Measurements from ENCODE around the gene SLC44A4. TPM values are rescaled to one million over a fixed set of nuclear protein-coding genes. Genes with fewer than 3 reads are reported as not detected.

The SLC44A4 gene
- total and polyA plus RNA-seq, 9 of the 15 experiments (the other 6 are each of a cell fraction or from before 2014, with no cell fraction given), result 7.9 to 18.6 (median 11.2) TPM

GRCh38 chr6:31900917-31901414, 22.2 kb upstream of the SLC44A4 start:
- BruUV-seq (replicated peaks), result no TSS peak
- no peak for FAIRE-seq
- CTCF ChIA-PET (ENCODE audit: low intra/inter-chr PET ratio), result no interaction called here
- TF ChIP-seq ZEB2 (IDR thresholded peaks at IDR 0.05), result no peak
- TF ChIP-seq CTBP1 (IDR thresholded peaks at IDR 0.05; ENCODE audit: borderline replicate concordance), result peak; percentile 12; the same call in 1 of the 2 replicates
- no peak for TF ChIP-seq ARID3B (CRISPR knock-in tag; IDR thresholded peaks at IDR 0.05; ENCODE audit: borderline replicate concordance)
- TF ChIP-seq ZNF274 (IDR thresholded peaks at IDR 0.05; ENCODE audit: borderline replicate concordance, low read depth, low read length), result no peak
- TF ChIP-seq ZNF175 (CRISPR knock-in tag; IDR thresholded peaks at IDR 0.05; ENCODE audit: low read depth), result no peak
- TF ChIP-seq ARNT (IDR thresholded peaks at IDR 0.05), result no peak
- no peak for TF ChIP-seq CBX5 (IDR thresholded peaks at IDR 0.05; ENCODE audit: borderline replicate concordance, low read depth)
- TF ChIP-seq MNT (conservative IDR thresholded peaks at IDR 0.05), result 0 out of 4 replicates have a peak, but pooled peaks of 1 of the 2 experiments have one; percentile 54
- TF ChIP-seq CBX3 (IDR thresholded peaks at IDR 0.05; ENCODE audit: borderline replicate concordance in 1 of 2, low read length in 2 of 2), result peak in 1 of 2 experiments; percentile 18; a peak in 1 of 3 replicates
- no peak for TF ChIP-seq SAFB (IDR thresholded peaks at IDR 0.05; ENCODE audit: borderline replicate concordance, low read depth, low read length)
- TF ChIP-seq FOSL1 (tag; conservative IDR thresholded peaks at IDR 0.05), result no peak
- TF ChIP-seq ELF2 (CRISPR knock-in tag; IDR thresholded peaks at IDR 0.05), result no peak
- peak; percentile 33; the same call in 1 of the 2 replicates for TF ChIP-seq FOXK1 (CRISPR knock-in tag; IDR thresholded peaks at IDR 0.05; ENCODE audit: borderline replicate concordance)
- TF ChIP-seq ZNF174 (CRISPR knock-in tag; IDR thresholded peaks at IDR 0.05), result no peak
- no peak for TF ChIP-seq HDAC6 (IDR thresholded peaks at IDR 0.05; ENCODE audit: low read depth, low read length)
- TF ChIP-seq POLR2G (IDR thresholded peaks at IDR 0.05; ENCODE audit: low read depth, low read length), result peak; percentile 0; the same call in 1 of the 2 replicates
- peak; percentile 65; the same call in 1 of the 2 replicates for TF ChIP-seq DMBX1 (CRISPR knock-in tag; IDR thresholded peaks at IDR 0.05; ENCODE audit: borderline replicate concordance)
- TF ChIP-seq XRCC5 (IDR thresholded peaks at IDR 0.05; ENCODE audit: low read depth, low read length), result 0 out of 2 replicates have a peak, but pooled peaks have one; percentile 23
- no peak for TF ChIP-seq TRIM28 (IDR thresholded peaks at IDR 0.05)
- TF ChIP-seq ZNF644 (tag; IDR thresholded peaks at IDR 0.05; ENCODE audit: low read depth), result no peak
- 0 out of 2 replicates have a peak, but pooled peaks have one; percentile 15 for TF ChIP-seq DPF2 (IDR thresholded peaks at IDR 0.05)
- TF ChIP-seq ZNF436 (CRISPR knock-in tag; IDR thresholded peaks at IDR 0.05), result no peak

More at GRCh38 chr6:31900917-31901414, 22.2 kb upstream of the SLC44A4 start:
- peak overlapping the region; percentile 41; the same call in 1 of the 2 replicates for H2AFZ ChIP-seq (ENCODE audit: low read depth, low read length)
- no peaks in the 10 kb centered on the region for H3K9me3 ChIP-seq (replicated peaks; ENCODE audit: control insufficient read depth, insufficient read depth, low read depth, low read length)
- H3K36me3 ChIP-seq (ENCODE audit: control insufficient read depth, insufficient read depth, low read length), result peaks cover 16% of the 10 kb centered on the region; the same call in 1 of the 3 replicates
- peak overlapping the region; percentile 72 to 90 for H3K9ac ChIP-seq (ENCODE audit: insufficient read depth in 1 of 2, low read depth in 2 of 2, low read length in 2 of 2)
- DNase-seq (ENCODE audit: extremely low read depth in 1 of 4, low spot score in 3 of 4) (peak in 1 of 4 experiments; percentile 51), ATAC-seq (no peak)
- peak overlapping the region; percentile 84 for H3K27ac ChIP-seq (ENCODE audit: extremely low read depth, low read depth, low read length)
- H3K4me1 ChIP-seq (replicated peaks in 1 of 2; ENCODE audit: control insufficient read depth in 2 of 2, insufficient read depth in 2 of 2, low read length in 2 of 2), result peaks cover 36 to 43% of the 10 kb centered on the region in 2 experiments; a peak in 4 of 5 replicates
- in situ Hi-C loops (cut with MboI) (no loop called here), intact Hi-C loops (cut with micrococcal nuclease) (loop anchor here (1.0 to 10.0 kb wide), 4 partner anchors 46 to 294 kb away; partner anchors contain the start of genes CFB, GPSM3 and PBX2)
- POLR2A ChIA-PET, result interaction anchor here (0.6 to 1.5 kb wide), 3 partner anchors 10 to 74 kb away, joined by 3 to 4 read pairs (median 3); partner anchors contain the start of gene HSPA1B
- peak overlapping the region; percentile 75 for H3K4me3 ChIP-seq
- H3K4me2 ChIP-seq (ENCODE audit: insufficient read depth, low read length), result peak overlapping the region; percentile 93
- H3K79me2 ChIP-seq (ENCODE audit: control insufficient read depth, insufficient read depth, low read length), result peaks cover 49% of the 10 kb centered on the region
- 31% methylated on average over 29 of the region's 29 CpGs for WGBS (ENCODE audit: insufficient coverage, low coverage, missing lambda C conversion rate)
- no peaks in the 10 kb centered on the region for H3K27me3 ChIP-seq (ENCODE audit: control insufficient read depth in 2 of 2, insufficient read depth in 2 of 2, low read length in 2 of 2)
- H4K20me1 ChIP-seq (replicated peaks; ENCODE audit: control insufficient read depth, insufficient read depth, low read length), result peaks cover 3% of the 10 kb centered on the region; the same call in 1 of the 2 replicates
- no peaks in the 10 kb centered on the region for H3K9me1 ChIP-seq (ENCODE audit: control insufficient read depth, insufficient read depth, low read length)
